ENCODE data around the gene PEX5. TPM values are rescaled to one million over a fixed set of nuclear protein-coding genes. Genes with fewer than 3 reads are reported as not detected.

The PEX5 gene
- total RNA-seq, 1 experiment from 2014 or later, result 49.4 TPM

- peaks cover 52% of the 10 kb centered on the region for H3K36me3 Mint-ChIP-seq (ENCODE audit: insufficient read depth, unreplicated experiment)
- H3K9me3 Mint-ChIP-seq (ENCODE audit: unreplicated experiment), result no peaks in the 10 kb centered on the region
- no peak for TF ChIP-seq CTCF (IDR thresholded peaks at IDR 0.05; ENCODE audit: unreplicated experiment)
- POLR2A ChIA-PET, result no interaction called here
- no peak overlapping the region for H3K4me3 Mint-ChIP-seq (ENCODE audit: unreplicated experiment)
- BruUV-seq (replicated peaks), result no TSS peak
- H3K27me3 Mint-ChIP-seq (ENCODE audit: insufficient read depth, unreplicated experiment), result no peaks in the 10 kb centered on the region
- no peak for DNase-seq (ENCODE audit: unreplicated experiment)
- no peak overlapping the region for H3K27ac Mint-ChIP-seq (ENCODE audit: low read depth, unreplicated experiment)
- intact Hi-C loops (cut with micrococcal nuclease), result loop anchor here (1.0 to 5.0 kb wide), 3 partner anchors 45 to 495 kb away; no protein-coding TSS in a partner anchor
- CTCF ChIA-PET, result interaction anchor here (0.6 to 8.4 kb wide), 10 partner anchors 11 to 212 kb away, joined by 3 to 106 read pairs (median 4); partner anchors contain the start of gene PEX5
- H3K4me1 Mint-ChIP-seq (ENCODE audit: insufficient read depth, unreplicated experiment), result no peaks in the 10 kb centered on the region
These were observed 46.5 kb upstream of the PEX5 start for GRCh38 chr12:7142809-7143465.

- Mint-ChIP-seq H3K27me3 (ENCODE audit: insufficient read depth, unreplicated experiment) (no peaks in the 10 kb centered on the region), H3K4me3 (ENCODE audit: unreplicated experiment) (no peak overlapping the region), H3K9me3 (ENCODE audit: unreplicated experiment) (no peaks in the 10 kb centered on the region), H3K36me3 (ENCODE audit: insufficient read depth, unreplicated experiment) (peaks cover 52% of the 10 kb centered on the region), H3K4me1 (ENCODE audit: insufficient read depth, unreplicated experiment) (no peaks in the 10 kb centered on the region), H3K27ac (ENCODE audit: low read depth, unreplicated experiment) (no peak overlapping the region)
- no peak for DNase-seq (ENCODE audit: unreplicated experiment)
- ChIA-PET CTCF (interaction anchor here (0.6 to 8.4 kb wide), 23 partner anchors 9 to 194 kb away, joined by 3 to 106 read pairs (median 4); partner anchors contain the start of genes C1RL, C1S and PEX5), POLR2A (no interaction called here)
- intact Hi-C loops (cut with micrococcal nuclease), result loop anchor here (5.0 kb wide), 1 partner anchor 319 kb away; no protein-coding TSS in a partner anchor
- BruUV-seq (replicated peaks), result no TSS peak
- no peak for TF ChIP-seq CTCF (IDR thresholded peaks at IDR 0.05; ENCODE audit: unreplicated experiment)
These were observed 45.9 kb upstream of the PEX5 start for GRCh38 chr12:7143564-7143963.

GRCh38 chr12:7144414-7145120 lies 44.9 kb upstream of the PEX5 start:
- DNase-seq (ENCODE audit: unreplicated experiment), result peak; percentile 41
- Mint-ChIP-seq H3K27me3 (ENCODE audit: insufficient read depth, unreplicated experiment) (no peaks in the 10 kb centered on the region), H3K9me3 (ENCODE audit: unreplicated experiment) (no peaks in the 10 kb centered on the region), H3K27ac (ENCODE audit: low read depth, unreplicated experiment) (no peak overlapping the region), H3K4me1 (ENCODE audit: insufficient read depth, unreplicated experiment) (no peaks in the 10 kb centered on the region), H3K36me3 (ENCODE audit: insufficient read depth, unreplicated experiment) (peaks cover 49% of the 10 kb centered on the region), H3K4me3 (ENCODE audit: unreplicated experiment) (no peak overlapping the region)
- ChIA-PET CTCF (interaction anchor here (0.5 to 8.4 kb wide), 46 partner anchors 10 to 725 kb away, joined by 3 to 106 read pairs (median 4); partner anchors contain the start of genes C1RL, C1S, PEX5 and ZNF384), POLR2A (interaction anchor here (0.7 kb wide), 1 partner anchor 239 kb away, joined by 5 read pairs; no protein-coding TSS in a partner anchor)
- peak; percentile 44 for TF ChIP-seq CTCF (IDR thresholded peaks at IDR 0.05; ENCODE audit: unreplicated experiment)
- BruUV-seq (replicated peaks), result no TSS peak
- intact Hi-C loops (cut with micrococcal nuclease), result loop anchor here (5.0 kb wide), 1 partner anchor 318 kb away; no protein-coding TSS in a partner anchor

GRCh38 chr12:7145671-7146070 lies 43.8 kb upstream of the PEX5 start:
- Mint-ChIP-seq H3K4me1 (ENCODE audit: insufficient read depth, unreplicated experiment) (no peaks in the 10 kb centered on the region), H3K4me3 (ENCODE audit: unreplicated experiment) (no peak overlapping the region), H3K27ac (ENCODE audit: low read depth, unreplicated experiment) (peak overlapping the region; percentile 57), H3K9me3 (ENCODE audit: unreplicated experiment) (no peaks in the 10 kb centered on the region), H3K36me3 (ENCODE audit: insufficient read depth, unreplicated experiment) (peaks cover 59% of the 10 kb centered on the region), H3K27me3 (ENCODE audit: insufficient read depth, unreplicated experiment) (no peaks in the 10 kb centered on the region)
- no TSS peak for BruUV-seq (replicated peaks)
- no peak for DNase-seq (ENCODE audit: unreplicated experiment)
- POLR2A ChIA-PET, result interaction anchor here (0.7 to 1.7 kb wide), 2 partner anchors 43 to 201 kb away, joined by 3 read pairs; partner anchors contain the start of gene C12orf57
- intact Hi-C loops (cut with micrococcal nuclease), result no loop called here
- no peak for TF ChIP-seq CTCF (IDR thresholded peaks at IDR 0.05; ENCODE audit: unreplicated experiment)
- CTCF ChIA-PET, result interaction anchor here (0.5 to 8.4 kb wide), 15 partner anchors 9 to 551 kb away, joined by 3 to 102 read pairs (median 4); partner anchors contain the start of genes C1RL, C1S and PEX5

All from MCF 10A (cell line).